Activated naive CD4-positive, alpha-beta T cell (primary cell): ENCODE measurements around the gene TEF.
"Not testable (repeated sequence)": the region's sequence is repeated elsewhere in the genome, so short reads cannot be mapped to it uniquely, and the experiment has no call there.

Experiments used
- DNase-seq, 4 experiments: peaks; one replicate each; lab custom pipeline; 2025; lab: John Stamatoyannopoulos, UW

Gene TEF

DNA sequence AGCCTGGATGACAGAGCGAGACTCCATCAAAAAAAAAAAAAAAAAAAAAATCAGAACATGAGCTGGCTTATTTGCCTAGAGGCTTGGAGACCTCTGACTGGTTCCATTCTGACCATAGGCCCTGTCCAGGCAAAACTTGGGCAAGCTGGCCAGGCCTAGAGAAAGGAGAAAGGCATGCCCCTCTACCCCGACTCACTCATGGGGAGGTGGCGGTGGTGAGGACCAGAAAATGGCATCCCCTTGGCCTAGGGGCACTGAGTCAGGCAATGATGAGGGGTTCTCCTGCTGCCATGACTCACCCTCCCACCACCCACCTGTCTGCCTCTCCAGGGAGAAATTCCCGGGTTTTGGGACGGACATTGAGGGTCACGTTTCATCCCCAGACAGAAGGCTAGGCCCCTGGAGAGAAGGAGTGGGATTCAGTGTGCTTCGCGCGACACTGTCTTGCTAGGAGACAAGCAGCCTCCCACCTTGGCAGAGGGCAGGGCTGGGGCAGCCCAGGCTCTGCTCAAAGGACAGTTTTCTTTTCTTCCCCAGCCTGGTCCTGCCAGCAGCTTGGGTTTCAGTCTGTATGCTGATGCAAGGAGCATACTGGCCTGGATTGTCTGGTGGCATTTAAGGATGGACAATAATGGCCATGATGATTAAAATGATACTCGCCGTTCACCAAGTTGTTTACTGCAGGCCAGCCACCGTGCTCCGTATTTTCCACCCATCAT lies 47.6 kb downstream of the TEF start:
- no peak for DNase-seq

DNA sequence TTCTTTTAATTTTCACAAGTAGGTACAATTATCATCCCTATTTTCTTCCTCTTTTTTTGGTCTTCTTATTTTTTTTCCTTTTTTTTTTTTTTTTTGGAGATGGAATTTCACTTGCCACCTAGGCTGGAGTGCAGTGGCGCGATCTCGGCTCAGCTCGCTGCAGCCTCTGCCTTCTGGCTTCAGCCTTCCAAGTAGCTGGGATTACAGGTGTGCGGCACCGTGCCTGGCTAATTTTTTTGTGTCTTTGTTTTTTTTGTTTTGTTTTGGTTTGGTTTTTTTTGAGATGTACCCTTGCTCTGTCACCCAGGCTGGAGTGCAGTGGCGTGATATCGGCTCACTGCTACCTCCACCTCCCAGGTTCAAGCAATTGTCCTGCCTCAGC lies 48.2 kb downstream of the TEF start:
- no peak for DNase-seq

DNA sequence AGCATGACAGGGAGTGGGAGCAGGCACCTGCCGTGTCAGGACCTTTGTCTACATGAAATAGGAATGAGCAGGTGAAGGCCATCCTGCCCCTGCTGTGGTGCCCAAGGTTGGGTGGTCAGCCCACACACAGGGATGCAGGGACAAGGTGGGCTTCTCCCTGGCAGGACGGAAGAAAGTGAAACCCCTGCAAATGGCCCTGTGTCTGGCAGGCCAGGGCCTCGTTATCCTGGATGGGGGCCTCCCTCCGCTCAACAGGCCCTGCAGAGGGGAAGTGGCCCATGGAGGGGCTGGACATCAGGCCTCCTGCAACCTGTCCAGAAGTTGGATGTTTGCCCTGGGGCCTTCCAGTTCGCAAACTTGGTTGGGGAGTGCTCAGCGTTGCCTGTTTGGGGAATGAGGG lies 49.9 kb downstream of the TEF start:
- DNase-seq, result no peak

DNA sequence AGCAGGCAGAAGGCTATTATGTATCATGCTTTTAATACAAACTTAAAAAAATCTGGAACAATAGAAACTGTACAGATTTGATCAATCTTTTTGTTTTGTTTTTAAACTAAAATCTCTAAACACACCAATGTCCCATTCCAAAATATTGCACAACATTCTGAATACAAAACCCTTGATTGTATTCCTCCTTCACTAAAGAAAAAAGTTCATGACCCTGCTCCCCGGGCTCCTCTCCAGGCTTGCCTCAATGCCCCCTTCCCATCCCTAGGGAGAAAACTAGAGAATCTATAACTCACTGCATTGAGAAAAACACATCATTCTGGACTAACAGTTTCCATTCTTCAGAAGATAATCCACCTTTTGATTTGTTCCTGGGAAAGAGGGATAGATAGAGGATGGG lies 51.7 kb downstream of the TEF start:
- not testable (repeated sequence) for DNase-seq

DNA sequence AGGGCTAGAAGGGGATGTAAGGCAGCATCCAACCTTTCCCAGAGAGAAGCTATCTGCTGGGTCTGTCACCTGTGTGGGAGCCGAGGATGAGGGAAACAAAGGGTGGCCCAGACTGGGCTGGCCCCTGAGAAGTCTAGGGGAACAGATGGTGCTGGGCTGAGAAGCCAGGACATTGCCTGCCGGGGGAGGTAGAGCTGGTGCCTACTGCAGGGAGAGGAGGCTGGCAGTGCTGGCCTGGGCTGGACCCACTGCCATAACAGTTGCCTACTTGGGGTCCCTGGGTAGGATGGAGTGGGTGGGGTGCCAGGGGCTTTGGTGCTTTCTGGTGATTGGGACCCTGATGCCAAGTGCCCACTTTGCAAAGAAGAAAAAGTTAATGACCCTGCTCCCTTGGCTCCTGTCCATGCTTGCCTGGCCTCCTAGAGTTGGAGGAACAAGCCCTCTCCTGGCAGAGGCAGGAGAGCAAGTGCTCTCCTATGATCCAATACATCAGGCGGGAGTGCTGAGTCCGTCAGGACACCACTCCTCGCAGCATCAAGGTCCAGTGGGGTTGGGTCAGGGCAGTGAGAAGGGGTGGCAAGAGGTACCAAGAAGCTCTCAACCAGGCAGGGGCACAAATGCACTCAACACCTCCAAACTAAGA lies 52.7 kb downstream of the TEF start:
- not testable (repeated sequence) for DNase-seq

DNA sequence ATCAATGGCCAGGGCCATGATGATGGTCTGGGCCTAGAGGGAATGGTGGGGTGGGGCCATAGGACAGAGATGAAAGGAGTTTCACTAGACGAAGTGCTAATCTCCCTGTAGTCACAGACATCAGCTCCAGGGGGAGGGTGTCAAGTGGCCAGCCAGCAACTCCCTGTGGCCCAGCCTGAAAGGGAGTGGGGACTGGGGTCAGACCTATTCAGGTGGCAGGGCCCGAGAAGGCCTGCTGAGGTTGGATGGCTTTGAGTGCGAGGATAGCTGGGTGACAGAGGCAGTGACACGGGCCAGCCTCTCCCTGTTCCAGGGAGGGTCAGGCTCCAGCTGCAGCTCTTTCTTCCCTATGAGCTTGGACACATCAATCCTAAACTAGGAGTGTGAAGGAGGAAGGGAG lies 53.8 kb downstream of the TEF start:
- DNase-seq, result no peak

DNA sequence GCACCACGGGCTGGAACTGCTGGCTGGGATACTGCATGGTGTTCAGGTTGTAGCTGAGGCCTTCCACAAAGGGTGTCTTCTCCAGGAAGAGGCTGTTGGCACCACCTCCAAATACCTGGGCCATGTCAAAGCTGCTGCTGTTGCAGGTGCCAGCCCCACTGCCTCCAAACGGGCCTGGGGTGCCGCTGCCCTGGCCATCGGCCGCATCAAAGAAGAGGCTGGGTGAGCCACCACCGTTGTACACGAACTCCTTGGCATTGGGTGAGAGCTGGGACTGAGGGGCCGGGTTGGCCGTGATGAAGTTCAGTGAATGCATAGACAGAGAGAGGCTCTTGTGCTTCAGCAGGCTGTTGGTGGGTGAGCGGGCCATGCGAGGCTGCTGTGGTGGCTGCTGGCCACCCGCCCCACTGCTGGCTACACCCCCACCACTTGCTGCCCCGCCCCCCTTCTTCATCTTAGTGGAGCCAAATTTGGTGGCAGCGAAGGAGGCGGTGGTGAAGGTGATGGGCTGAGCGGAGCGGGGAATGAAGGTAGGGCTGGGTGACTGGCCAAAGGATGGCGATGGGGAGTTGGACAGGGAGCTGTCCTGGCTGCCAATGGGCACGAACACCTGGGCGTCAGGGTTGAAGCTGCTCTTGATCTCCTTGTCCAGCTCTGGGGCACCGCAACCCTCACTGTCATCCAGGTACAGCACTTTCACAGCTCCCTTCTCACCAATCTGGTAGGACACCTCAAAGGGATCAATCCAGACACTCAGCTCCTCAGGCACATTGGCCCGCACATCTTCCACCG lies 54.8 kb downstream of the TEF start:
- no peak for DNase-seq

DNA sequence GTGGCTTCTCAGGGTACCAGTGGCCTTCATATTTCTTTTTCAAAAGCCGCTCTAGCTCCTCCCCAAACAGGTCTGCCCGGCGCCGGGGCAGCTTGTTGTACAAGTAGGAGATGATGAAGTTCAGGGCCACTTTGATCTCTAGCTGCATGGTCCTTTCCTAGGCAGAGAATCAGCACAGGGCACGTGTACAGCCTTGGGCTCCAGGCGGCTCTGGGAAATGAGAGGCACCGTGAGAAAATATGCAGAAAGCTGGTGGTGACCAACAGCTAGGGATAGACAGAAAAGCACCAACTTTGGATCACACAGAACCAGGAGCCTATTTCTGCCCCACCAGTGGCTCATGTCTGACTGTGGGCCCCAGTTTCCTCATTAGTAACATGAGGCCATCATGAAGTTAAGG lies 55.5 kb downstream of the TEF start:
- DNase-seq, result no peak

DNA sequence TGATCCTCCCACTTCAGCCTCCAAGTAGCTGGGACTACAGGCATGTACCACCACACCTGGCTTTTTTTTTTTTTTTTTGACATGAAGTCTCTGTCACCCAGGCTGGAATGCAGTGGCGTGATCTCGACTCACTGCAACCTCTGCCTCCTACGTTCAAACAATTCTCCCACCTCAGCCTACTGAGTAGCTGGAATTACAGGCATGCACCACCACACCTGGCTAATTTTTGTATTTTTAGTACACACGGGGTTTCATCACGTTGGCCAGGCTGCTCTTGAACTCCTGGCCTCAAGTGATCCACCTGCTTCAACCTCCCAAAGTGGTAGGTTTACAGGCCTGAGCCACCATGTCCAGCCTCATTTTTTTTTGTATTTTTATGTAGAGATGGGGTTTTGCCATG lies 58.8 kb downstream of the TEF start:
- not testable (repeated sequence) for DNase-seq

DNA sequence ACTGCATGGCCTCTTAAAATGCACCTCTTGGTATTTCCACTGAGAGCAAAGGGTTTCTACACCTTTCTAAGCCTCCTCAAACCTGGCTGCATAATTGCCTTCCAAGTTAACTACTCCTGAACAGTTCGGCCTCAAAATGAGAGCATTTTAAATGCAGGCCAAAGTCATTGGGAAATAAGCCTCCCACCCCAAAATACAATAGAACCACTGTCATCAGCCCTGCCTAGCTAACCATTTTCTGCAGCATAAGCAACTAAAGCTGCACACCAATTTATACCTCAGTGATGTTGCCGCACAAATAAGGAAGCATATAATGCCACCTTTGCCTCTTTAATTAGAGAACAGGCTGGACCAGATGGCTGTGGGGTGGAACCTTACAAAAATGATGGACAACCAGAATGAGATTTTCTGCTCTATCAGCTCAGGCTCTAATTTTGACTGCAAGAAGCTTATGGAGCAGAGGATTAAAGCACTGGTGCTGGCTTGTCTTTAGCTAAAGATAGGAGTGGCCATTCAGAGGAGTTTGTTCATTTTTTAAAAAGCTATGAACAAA lies 60.6 kb downstream of the TEF start:
- no peak for DNase-seq

DNA sequence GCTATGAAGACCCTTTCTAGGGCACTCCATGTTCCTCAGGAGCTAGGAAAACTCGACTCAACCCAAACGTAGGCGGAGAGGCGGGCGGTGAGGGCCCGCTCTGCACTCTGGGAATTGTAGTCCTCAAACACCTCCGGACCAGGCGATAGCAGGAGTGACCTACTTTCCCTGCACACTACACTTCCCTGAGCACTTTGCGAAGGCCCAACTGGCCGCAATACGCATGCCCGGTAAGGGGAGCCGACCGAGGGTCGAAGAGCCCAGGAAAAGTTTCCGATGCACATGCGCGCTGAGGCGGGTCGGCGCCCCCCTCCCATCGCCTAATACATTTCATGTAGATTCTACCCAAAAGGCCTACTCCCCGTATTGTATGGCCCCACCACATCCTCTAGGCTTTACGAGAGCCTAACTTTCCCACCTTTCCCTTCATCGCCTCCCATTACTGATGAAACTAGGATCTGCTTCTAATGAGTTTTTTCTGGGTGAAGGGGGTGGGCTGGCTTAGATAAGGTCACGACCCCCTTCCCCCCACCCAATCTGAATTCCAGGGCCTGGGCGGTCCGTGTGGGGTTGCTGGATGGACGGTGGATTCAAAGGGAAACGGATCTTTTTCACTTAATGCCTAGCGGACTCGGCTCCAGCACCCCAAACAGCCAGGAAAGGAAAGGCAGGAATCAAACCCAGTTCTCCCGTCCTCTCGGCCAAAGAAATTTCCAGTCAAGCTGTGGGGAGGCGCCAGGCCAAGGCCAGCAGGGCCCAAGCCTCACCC lies 62.8 kb downstream of the TEF start:
- DNase-seq, result peak; percentile 40 to 68 (median 57)

DNA sequence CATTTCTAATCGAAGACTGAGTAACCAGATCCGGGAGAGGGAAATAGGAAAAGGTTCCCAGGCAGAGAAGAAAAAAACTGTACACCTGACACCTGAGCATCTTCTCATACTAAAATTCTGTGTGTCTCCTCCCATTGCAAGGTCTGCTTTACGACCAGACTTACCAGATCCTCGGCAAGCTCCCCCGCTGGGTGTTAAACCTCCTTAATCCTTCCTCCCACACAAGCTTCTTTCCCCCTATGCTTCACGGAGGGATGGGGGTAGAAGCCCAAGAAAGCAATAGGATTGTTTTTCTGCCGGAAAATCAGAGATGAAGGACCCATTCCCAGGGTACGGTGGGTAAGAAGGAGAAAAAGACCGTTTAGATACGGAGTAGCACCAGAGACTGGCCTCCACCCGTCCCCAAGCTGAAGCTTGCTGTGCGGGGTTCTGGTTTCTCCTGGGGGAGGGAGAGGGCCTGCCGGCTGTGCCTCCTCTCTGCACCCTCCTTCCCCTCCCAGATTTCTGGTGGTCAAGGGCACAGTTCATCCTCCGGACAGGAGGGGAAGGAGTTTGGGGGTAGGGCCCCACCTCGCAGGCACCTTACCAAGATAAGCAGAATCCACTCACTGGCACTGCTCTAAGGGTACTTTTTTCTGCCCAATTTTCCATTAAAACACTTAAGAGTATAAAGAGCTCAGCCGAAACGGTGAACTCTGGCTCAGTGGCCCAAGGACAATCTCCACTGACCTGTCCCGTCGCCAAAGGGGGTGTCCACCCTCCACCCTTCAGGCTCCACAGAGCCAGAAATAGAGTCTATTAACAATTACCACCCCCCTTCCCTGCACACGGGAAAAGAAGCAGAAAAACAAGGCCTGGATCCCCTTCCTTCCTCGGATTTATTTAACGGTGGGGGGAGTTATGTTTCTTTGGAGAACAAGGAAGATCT lies 63.7 kb downstream of the TEF start:
- no peak for DNase-seq

DNA sequence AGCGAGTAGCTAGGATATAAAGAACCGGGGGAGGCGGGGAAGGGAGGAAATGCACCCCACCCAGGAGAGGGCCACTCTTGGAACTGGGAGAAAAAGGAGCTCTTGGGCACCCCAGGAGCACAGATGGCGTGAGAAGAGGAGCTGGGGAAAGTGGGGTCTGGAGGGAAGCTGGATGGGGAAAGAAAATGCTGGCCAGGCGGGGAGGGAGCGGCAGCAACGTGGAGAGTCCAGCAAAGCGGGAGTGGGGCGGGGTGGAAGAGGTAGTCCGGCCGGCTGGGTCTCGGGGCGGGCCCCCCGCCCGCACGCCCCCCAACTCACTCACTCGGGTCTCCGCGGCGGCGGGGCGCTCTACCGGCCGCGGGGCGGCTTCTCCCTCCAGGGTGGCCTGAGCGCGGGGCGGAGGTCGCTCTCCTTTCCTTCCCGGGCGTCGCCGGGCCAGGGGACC lies 64.3 kb downstream of the TEF start:
- DNase-seq, result no peak

DNA sequence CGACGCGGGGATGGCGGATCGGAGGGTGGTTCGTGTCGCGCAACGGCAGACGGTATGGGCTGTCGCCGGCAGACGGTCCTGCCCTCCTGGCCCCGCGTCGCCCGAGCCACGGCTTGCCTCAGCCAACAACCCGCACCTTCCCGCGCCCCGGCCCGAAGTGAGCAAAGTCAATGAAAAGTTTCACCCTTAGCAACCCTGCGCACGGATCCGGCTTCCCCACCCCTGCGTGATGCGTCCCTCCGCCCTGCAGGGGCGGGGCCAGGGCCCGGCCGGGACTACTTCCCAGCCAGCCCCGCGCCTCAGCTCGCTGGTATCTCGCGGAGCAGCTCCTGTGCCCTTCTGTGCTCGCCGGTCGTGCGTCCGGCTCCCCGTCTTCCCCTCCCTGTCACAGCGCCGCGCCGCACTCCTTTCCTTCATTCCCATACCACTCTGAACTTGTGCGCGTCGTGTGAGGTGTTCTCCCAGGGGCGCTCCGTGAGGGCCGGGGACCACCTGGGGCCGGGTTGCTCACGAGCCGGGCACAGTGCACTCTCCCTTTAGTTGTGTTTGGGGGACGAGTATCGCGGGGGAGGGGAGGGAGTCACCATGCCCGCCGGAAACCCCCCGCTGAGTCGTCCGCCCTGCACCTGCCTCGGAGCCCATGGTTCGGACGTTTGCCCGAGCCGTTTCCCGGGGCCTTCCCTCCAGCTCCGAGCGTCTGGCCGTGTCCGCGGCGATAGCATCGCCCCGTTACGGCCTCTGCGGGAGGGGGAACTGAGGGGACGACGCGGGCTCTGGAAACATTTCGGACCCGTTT lies 65.1 kb downstream of the TEF start, which contains the start of gene TOB2:
TOB2 (minus strand) TSS at position 163 of the 796 bp plus-strand sequence. CDS start 9,456 bp downstream, outside the sequence.
- peak; percentile 88 to 92 (median 89) for DNase-seq

DNA sequence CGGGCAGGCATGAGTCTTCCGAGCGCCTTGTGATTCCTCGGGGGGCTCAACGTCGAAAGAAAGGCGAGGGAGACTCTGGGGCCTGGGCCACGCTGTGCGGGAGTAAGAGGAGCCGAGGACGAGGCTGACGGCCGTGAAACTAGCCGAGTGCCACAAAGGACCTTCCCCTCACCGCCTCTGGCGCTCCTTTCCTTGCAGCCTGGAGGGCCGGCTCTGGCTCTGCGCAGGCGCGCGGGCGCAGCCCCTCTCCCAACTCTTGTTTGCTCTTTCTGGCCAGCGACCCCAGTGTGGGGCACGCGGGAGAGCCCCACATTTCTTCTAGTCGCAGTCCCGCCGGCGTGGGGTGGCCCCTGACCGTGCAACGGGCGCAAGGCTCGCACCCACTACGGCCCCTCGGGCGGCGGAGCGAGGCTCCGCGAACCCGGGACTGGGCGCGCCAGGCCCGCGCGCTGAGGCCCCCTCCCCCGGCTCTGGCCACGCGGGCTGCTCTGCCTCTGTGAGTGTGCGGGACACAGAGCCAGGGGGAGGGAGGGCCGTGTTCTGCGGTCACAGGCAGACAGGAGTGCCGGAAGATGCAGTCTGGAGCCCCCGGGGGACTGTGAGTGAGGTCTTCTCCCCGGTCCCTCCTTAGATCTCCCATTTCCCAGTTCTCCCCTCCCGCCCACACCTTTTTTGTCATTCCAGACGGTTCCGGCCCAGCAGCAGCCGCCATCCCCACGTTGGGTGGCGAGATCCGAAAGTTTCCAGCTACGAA lies 65.9 kb downstream of the TEF start:
- DNase-seq, result peak; percentile 27 to 46 (median 44)

DNA sequence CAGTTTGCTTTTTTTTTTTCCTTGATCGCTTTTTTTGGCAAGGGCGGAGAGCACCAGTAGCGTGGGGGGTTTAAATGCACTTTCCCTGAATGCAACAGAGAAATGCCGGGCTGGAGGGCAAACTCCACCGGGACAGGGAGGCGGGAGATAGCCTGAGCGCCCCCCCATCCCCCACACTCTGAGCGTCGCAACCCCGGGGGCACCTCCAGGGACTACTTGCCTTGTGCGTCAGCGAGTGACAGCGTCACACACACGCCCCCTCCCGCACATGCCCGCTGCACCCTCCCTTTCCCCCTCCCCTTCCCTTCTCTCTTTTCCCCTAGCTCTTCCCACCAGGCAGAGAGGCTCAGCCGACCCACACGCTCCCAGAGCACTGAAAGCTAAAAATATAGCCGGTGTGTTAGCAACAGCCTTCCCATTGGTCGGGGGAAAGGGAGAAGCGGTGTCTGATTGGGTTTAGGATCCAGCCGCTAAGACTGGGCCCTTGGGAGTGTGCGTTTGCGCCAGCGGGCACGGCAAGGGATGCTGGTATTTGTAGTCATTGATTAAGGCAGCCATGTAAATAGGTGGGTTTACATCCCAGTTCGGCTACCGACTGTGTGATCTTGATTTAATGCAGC lies 66.6 kb downstream of the TEF start:
- DNase-seq, result peak; percentile 68 to 82 (median 72)
